Cerebellar cortex (tissue), 1 donor: ENCODE results near the gene PAEP.
"Not testable (repeated sequence)": the region's sequence is repeated elsewhere in the genome, so short reads cannot be mapped to it uniquely, and the experiment has no call there.

Experiments
- DNase-seq: peaks from one replicate; pipeline ENCODE4 v3.0.0-alpha.2; 2015; ENCODE audit warnings: low spot score

Gene PAEP

DNA sequence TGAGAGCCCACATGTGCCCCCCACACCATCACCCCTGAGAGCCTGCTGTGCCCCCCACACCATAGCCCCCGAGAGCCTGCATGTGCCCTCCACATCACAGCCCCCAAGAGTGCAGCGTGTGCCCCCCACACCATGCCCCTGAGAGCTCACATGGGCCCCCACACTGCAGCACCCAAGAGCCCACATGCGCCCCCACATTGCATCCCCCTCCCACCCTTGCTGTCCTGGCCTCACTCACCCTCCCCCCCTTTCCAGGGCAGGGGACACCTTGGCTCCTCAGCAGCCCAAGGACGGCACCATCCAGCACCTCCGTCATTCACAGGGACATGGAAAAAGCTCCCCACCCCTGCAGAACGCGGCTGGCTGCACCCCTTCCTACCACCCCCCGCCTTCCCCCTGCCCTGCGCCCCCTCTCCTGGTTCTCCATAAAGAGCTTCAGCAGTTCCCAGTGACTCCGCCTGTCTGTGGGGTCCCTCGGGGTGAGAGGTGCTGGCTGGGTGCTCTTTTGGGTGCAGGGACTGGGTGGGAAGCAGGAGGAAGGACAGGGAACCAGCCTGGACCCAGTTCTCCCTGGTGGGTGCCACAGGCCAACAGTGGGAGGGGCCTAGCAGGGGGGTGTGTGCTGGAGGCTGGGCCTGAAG is 35.3 kb upstream of the PAEP start:
- no peak for DNase-seq

DNA sequence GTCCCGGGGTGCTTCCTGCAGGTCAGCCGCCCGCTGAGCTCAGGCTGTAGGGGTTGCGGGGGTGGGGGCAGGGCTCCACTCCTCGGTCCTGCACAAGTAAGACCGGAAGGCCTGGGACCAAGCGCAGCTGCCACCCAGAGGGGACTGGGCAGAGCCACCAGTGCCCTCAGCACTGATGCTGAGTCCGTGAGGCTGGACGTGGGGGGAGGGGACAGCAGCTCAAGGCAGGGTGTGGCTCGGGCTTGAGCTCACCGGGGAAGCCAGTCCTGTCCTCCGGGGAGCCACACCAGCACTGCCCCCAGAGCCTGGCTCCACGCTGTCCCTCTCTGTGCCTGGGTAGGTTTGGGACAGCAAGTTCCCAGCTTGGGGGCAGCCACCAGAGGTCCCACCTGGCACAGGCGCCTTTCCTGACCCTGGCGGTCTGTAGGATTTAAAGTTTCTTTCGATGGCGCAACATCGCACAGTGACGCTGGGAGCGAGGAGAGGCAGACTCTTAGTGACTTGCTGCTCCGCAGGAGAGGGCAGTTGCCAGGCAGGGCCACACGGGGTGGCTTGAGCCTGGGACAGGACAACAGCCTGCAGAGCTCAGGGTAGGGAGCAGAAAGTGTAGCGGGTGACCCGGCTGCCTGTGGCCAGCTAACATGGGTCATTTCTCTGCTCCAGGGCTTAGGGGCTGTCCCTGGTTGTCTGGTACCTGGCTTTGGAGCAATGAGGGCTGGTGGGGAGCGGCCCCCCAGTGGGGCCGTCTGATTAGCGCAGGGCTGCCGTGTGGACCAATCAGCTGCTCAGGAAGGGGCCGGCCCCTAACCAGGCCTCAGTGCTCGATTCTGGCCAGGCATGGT is 34.6 kb upstream of the PAEP start:
- no peak for DNase-seq

- DNase-seq: not testable (repeated sequence)
Observed at GRCh38 chr9:135528842-135529435, 32.6 kb upstream of the PAEP start.

DNA sequence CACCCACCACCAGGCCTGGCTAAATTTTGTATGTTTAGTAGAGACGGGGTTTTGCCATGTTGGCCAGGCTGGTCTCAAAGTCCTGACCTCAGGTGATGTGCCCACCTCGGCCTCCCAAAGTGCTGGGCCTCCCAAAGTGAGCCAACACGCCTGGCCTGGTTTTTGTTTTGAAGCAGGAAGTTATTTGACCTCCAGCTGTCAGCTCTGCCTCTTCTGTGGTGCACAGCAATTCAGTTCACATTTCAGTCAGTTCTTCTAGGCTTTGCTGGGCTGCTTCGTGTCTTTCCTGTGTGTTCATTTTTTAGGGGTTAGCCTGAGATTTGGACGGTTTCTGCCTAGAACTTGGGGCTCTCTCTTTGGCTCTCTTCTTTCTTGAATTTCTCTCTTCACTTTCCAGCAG is 31.4 kb upstream of the PAEP start:
- no peak for DNase-seq

DNA sequence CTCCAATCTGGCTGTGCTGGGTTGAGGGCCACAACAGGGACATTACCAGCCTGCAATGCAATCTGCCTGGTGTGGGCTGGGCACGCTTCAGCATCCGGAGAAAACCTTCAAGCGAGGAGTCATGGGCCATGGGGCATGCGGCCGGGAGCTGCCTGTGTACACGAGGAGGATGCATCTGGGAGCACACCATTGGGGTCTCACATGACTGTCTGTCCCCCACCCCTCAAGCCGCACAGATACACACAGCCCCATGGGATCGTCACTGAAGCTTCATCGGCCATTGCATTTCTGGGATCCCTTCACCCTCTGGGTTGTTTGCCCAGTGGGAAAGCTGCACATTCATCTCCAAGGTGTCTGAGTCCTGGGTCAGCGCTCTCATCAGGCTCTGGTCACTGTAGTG is 30.5 kb upstream of the PAEP start:
- no peak for DNase-seq

GRCh38 chr9:135533113-135533512 is 28.4 kb upstream of the PAEP start:
- no peak for DNase-seq

DNA sequence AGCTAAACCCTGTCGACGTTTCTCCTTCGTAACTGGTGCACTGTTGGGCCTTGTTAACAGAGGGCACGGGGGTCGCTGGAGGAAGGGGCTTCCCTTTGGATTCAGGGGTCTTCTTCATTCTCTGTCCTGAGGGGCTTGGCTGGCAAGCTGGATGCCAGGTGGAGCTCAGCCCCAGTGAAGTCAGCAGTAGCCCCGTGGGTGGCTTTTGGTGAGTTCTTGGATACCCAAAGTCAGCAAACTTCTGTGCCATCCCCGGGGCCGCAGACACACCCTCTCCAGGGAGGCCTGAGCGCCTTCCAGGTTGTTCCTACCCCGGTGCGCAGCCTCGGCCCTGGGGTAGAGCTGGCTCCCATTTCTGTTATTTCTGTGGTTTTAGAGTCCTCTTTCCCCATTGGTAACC is 27.9 kb upstream of the PAEP start:
- no peak for DNase-seq

- DNase-seq: not testable (repeated sequence)
Observed at GRCh38 chr9:135534192-135534711, 27.3 kb upstream of the PAEP start.

DNA sequence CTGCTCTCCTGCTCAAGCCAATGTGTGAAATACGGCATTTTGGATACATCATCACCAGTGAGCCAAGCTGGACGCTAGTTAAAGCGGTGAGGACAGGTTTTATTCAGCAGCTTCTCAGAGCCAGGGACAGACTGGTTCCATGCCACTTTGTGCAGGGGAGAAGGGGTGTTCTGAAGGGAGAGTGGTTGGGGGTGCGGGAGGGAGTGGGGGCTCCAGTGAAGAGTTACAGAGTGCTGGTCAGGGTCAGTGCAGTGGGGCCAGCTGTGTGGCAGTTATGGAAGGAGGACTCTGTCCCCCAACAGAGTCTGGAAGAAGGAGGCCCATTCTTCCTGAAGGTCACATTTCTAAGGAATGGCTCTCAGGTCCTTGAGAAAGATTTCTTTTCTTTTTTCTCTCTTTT is 26.7 kb upstream of the PAEP start:
- DNase-seq: not testable (repeated sequence)

DNA sequence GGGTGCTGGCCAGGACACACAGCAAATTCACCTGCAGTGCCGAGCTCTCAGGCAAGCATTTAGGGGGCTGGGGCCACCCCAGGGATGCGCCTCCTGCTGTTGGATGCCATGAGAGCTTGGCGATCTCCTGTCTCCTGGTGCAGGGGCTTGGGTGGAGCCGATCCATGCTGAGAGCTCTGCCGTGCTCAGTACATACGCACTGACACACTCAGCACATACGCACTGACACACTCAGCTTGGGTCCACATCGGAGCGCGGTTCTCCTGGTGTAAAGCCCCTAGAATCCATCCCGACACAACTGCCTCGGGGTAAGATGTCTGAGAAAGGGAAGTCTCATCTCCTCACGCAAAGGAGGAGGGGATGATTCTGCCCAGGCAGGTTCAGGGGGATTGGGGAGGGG is 25.9 kb upstream of the PAEP start:
- not testable (repeated sequence) for DNase-seq

DNA sequence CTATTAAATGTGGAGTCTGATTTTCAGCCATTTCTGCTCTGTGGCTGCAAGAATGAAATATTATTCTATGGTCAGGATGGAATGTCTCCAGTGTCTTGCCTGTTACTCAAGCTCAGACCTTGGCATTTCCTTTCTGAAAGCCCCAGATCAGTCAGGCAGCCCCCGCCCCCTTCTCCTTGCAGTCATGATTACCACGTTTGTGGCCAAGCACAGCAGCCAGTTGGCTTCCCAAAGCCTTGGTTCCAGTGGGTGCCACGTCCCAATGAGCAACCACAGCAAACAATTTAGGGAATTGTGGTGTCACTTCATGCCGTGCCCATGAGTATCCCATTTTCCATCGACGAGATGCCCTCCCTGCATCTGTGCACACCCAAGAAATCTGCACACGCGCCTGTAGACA is 25.3 kb upstream of the PAEP start:
- DNase-seq: no peak

GRCh38 chr9:135543262-135543894 is 18.2 kb upstream of the PAEP start:
- DNase-seq: not testable (repeated sequence)

DNA sequence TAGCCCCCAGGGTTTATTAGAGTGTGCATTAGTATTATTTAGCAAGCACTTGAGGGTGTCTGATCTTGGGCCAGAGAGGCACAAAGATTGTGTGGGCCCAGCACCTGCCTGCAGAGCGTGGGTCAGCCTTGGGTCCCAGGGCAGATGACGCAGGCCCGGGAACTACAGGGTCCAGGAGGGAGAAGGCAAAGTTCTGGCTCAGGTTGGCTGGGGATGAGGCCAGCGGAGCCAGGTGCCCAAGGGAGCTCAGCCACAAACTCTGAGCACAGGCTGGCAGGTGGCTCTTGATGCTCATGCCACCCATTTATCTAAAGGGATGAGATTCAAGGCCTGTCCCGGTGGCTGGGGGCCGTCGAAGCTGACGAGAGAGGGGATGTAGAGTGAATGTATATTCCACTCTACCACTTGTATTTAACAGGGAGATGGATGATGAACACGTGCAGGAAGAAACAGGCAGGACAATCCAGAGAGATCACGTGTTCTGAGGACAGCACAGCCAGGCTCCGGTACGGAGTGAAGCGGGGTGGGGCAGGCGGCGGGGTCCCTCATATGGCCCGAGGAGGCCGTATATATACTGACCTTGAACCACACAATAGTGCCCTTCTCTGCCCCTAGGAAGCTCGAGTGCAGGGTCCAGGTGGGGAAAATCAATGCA is 16.4 kb upstream of the PAEP start:
- no peak for DNase-seq

DNA sequence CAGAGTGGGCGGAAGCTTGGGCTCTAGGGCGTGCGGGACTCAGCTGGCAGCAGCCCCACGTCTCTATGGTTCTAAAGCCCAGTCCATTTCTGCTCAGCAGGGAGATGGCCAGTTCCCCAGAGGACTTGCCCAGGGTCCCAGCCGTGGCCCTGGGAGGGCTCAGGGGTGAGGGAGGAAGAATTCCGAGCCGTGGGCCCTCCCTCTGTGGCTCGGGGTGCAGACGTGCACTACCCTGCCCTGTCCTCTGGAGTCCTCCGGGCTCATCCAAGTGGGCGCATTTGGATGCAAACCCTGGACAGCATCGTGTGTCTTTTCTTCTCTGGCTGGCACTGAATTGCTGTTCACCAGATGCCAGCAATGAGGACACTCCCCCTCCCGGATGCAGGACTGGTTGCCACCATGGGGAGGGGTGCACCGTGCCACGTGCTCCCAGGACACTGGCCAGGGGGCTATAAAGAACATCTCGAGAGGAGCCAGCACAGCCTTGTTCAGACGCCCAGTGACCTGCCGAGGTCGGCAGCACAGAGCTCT is 15.8 kb upstream of the PAEP start, which contains the start of gene OBP2A:
Gene OBP2A, plus strand, starts transcription at position 481 of the 531 bp plus-strand sequence. CDS start 55 bp downstream, outside the sequence.
- not testable (repeated sequence) for DNase-seq

DNA sequence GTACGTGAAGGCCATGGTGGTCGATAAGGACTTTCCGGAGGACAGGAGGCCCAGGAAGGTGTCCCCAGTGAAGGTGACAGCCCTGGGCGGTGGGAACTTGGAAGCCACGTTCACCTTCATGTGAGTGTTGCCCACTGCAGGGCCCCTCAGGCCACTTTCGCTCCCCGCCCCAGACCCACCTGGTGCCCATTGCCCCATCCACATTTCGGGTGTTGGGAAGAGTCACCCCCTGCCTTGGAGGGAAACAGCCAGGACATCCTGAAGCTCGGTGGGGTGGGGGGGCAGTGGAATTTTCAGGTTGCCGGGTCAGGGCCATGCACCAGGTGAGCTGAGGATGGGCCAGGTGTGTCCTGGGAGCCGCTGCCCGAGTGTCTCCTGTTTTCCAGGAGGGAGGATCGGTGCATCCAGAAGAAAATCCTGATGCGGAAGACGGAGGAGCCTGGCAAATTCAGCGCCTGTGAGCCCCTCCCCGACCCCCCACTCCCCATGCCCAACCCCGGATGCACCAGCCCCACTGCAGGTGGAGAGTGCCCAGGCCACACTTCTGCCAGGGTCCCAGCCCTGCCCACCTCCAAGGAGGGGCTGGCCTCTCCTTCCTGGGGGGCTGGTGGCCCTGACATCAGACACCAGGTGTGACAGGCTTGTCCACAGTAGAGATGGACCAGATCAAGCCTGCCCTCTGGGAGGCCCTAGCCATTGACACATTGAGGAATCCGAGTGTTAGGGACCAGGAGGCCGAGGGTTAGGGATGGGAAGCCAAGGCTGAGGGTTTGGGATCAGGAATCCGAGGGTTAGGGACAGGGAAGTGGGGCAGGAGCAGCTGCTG is 14.6 kb upstream of the PAEP start:
- DNase-seq: not testable (repeated sequence)

- no peak for DNase-seq
Observed at GRCh38 chr9:135547756-135548736, 13.5 kb upstream of the PAEP start.

- not testable (repeated sequence) for DNase-seq
Observed at GRCh38 chr9:135549478-135550343, 11.8 kb upstream of the PAEP start.

- no peak for DNase-seq
Observed at GRCh38 chr9:135550344-135550918, 11.1 kb upstream of the PAEP start.
